NCI-H146 treated with DMSO at 0.1 percent for 48 hours (cell line): Measurements from ENCODE around the gene TSPAN9.

Experiments used
- DNase-seq: peaks from one replicate; lab custom pipeline; 2025; ENCODE audit not compliant: unreplicated experiment; lab: John Stamatoyannopoulos, UW

TSPAN9 gene, protein sequence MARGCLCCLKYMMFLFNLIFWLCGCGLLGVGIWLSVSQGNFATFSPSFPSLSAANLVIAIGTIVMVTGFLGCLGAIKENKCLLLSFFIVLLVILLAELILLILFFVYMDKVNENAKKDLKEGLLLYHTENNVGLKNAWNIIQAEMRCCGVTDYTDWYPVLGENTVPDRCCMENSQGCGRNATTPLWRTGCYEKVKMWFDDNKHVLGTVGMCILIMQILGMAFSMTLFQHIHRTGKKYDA

DNA sequence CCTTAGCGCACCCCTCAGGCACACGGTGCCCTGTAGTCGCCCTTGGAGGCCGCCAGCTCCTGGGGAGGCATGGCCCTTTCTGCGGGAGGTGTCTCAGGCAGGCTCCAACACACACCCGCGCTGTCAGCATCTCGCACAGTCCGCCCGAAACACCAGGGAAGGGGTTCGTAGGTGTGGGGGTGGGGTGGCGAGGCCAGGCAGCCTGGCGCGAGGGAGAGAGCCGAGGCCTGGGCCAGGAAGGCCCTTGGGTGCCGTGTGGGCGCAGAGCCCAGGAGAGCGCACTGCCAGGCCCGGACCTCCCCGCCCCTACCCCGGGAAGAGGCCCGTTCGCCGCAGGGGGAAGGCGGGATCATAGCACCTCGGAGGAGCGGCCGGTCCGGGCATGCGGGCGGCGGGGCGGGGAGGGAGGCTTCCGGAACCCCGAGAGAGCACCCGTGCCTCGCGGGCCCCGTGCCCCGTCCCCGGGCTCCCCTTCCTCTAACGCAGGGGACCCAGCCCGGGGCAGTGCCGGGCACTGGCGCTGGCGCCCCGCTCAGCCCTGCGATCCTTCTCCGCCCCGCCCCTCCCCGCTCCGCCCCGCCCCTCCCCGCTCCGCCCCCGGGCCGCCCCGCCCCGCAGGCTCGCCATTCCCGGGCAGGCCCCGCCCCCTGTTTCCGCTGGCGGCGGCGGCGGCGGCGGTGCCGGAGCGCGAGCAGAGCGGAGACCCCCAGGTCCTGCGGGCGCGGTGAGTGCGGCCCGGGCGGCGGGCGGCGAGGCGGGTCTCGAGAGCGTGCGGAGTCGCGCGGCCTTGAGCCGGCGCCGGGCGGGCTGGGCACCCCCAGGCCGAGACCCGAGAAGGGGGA is at the start of gene TSPAN9:
TSPAN9 (plus strand) TSS at position 650 of the 842 bp plus-strand sequence. CDS start 123,815 bp downstream, outside the sequence.
- peak; percentile 49 for DNase-seq

DNA sequence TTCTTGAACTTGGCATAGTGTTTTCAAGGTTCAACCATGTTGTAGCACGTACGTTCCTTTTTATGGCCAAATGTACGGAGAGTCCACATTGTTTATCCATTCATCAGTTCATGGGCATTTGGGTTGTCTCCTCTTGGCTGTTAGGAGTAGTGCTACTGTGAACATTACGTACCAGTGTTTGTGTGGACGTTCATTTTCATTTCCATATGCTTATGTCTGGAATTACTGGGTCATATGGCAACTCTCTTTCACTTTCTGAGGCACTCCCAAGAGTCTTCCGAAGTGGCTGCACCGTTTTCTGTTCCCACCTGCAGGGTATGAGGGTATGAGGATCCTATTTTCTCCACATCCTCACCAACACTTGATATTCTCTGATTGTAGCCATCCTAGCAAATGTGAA is 49.1 kb upstream of the TSPAN9 start:
- DNase-seq, result no peak

DNA sequence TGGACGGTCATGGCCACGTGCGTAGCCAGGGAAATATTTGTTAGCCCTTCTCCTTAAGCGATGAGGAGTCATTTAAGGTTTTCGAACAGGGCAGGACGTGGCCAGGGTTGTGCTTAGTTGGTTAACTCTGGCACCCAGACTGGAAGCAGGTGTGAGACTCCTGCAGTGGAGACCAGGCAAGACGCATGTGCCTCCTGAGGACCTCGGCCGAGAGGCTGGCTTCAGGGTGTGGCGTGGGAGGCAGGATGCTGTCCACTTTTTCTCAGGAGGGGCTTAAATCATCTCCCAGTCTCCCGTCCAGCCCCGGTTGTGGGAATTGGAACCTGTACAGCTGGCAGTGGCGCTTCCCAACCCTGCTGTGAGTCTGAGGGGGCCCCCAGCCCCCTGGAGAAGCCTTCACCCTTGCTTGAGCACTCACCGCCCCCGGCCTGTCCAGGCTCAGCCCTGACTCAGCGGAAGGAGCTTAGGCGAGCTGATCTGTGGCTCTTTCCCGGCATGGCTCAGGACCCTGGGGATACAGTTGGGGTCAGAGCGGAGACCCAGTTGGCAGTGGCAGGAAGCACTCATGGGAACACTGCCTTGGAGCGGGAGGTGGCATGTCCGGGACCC is 46.3 kb upstream of the TSPAN9 start:
- no peak for DNase-seq

DNA sequence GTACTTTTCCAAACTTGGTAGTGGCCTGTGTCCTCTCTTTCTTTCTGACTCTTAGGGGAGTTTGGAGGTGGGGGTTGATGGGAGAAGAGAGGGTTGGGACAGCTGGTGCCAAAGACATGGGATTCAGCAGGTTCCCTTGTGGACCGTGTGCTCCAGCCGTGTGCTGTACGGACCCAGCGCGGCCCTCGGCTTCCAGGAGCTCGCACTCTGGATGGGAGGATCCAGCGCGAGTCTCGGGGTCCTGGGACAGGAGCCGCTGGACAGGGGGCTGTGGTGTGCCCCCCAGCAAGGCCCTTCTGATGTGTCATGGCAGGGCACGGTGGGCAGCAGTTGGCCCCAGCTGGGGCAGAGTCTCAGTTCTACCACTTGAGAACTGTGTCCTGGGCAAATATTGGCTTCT is 45.0 kb upstream of the TSPAN9 start:
- no peak for DNase-seq

DNA sequence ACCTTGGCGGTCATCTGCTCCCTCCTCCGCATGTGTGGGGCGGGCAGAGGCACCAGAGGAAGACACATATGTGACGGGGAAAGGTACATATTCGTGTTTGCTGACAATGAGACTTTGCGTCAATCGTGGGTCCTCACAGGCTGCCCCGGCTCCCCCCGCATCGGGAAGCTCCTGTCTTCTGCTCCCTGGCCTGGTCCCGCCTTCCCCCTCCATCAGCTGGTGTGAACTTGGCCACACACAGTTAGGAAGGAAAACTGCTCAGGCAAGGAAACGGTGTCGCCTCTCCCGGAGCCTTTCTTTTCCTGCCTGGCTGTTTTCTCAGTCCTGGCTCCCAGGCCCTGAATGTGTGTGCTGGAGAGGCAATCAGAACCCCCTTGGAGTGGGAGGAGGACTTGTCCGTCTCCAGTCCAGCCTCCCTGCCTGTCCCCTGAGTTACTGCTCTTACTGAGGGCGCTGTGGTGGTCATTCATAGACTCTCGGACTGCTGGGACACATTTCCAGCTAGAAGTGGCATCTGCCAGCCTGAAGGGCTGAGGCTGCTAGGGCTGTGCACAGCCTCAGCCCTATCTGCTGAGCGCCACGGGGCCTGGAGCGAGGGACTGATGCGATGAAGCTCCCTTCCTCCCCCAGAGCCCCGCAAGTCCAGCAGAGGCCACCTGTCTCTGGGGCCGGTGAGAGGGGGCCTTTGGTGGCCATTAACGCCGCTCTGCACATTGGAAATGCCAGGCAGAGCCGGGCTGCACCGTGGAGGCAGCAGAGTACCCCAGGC is 44.2 kb upstream of the TSPAN9 start:
- no peak for DNase-seq

DNA sequence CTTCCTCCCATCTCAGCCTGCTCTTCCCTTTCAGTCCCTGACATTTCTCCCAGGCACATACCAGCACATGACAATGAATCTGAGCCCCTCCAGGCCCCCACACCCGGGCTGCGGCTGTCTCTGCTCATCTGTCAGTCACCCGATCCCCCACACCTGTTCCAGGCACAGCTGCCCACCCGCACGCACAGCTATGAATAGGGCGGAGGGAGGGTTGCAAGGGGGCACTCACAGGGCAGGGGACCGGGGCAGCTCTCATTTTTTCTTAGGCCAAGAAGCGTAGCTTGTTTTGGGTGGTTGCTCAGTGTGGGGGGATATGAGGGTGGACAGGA is 43.7 kb upstream of the TSPAN9 start:
- DNase-seq, result no peak

DNA sequence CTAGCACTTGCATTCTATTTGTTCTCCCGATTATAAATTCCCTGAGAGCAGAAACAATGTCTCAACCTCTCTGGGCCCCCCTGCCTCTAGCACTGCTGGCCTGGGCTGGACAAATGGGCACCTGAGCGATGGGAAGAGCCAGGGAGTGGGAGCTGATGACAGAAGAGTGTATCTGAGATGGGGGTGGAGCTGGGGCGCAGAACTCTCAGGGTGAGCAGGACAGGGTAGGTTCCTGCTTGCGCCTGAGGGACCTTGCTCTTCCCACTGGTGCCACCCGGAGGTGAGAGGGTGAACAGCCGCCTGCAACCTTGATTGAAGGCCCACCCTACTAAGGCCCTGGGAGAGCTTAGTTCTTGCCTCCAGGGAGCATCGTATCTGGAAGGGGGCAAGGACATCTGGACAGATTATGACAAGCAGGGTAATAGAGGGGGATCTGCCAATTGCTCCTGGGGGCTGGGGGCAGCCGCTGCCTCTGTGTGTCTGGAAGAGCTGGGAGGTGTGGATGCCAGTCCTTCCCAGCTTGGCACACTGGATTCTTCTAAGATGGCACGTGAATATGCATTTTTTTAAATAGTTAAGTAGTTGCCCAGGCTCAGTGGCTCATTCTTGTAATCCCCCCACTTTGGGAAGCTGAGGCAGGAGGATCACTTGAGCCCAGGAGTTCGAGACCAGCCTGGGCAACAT is 43.0 kb upstream of the TSPAN9 start:
- peak; percentile 21 for DNase-seq

DNA sequence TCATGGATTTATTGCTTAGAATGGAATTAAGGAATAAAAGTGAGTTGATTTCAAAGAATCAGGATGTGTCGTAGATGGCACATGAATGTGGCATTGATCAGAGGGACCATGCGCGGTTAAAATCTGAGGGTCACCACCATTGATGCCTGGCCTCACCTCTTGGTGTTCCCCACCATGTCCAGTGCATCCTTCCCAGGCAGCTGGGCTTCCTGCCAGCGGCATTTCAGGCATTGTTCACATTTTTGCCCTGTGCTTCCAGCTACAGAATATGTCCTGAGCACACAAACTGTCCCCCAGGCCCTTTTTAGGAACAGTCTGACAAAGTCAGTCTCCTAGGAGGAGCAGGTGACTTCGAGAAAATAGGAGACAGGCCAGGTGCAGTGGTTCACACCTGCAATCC is 42.0 kb upstream of the TSPAN9 start:
- DNase-seq, result no peak

DNA sequence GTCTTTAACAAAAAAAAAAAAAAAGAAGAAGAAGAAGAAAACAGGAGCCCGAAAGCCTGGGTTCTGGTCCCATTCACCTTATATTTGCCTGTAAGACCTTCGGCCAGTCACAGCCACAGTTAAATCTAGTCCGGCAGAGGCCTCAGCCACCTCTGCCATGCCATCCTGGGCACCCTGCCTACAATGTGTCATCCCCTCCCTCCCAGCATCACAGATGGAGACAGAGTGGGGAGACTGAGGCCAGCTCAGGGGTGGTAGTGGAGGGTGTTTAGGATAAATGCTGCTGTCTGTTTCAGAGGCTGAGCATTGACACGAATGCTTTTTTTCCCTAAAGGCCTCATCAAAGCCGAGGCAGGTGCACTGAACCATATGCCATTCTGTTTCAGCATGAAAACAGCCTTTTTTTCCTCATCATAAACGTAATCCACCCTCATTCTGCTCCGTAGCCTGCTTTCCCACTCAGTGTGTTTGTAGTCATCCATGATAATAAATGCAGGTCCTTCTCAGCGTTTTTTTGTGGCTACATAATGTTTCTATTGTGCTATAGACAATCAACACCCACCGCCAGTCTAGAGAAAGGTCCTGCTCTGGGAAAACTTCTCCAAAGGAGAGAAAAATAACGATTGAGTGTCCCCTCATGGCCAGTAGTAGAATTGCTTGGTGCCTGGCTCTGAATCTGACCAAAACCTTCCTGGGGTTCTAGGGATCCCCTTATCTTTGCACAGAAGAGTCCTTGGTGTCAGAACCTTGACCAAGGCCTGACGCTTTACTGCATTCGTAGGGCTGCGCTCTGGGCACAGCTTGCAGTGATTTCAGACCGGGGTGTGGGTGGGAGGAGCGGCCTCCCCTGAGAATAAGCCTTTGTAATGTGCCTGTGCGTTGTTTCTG is 41.1 kb upstream of the TSPAN9 start:
- DNase-seq, result no peak

DNA sequence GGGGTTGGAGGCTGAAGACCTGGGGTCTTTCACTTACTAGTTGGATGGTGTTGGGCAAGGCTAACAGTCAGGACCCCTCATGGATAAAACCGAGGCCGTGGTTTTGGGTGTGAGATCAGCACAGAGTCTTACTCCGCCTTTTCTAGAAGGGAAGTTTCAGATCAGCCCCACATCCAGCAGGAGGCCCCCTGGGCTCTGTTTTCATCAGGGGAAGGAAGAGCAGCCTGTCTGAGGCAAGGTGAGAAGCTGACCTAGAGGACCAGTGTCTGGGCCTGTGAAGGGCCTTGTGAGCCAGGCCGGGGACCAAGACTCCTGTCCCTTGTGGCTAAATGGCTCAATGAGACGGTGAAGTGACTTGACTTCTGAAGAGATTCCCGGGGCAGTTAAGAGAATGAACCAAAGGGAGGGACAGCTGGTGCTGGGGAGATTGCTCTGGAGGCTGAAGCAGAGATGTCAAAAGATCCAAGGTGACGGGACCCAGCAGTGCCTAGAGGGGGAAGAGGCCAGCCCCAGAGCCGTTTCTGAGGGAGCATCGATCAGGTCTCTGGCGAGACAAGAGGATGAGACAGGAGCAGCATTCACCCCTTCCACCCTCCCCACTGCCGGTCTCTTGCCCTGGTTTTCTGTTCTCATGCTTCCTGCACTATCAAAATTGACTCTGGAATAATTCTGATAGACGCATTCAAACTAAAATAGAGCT is 40.1 kb upstream of the TSPAN9 start:
- no peak for DNase-seq

DNA sequence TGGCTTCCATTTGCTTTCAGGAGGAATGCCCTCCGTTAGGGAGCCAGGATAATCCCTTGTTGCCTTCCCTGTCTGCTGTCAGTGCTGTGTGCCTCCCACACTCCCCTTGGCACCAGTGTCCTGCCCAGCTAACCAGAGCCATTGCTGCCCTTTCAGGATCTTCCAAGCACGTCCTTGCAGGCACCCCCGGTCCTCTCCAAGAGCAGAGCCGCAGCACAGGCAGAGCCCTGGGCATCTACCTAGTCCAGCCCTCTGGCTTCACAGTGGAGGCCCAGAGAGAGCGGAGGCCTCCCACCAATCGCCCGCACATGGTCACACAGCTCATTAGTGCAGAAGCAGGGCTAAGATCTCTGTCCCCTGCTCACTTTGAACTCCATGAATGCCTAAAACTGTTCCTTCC is 39.0 kb upstream of the TSPAN9 start:
- no peak for DNase-seq

DNA sequence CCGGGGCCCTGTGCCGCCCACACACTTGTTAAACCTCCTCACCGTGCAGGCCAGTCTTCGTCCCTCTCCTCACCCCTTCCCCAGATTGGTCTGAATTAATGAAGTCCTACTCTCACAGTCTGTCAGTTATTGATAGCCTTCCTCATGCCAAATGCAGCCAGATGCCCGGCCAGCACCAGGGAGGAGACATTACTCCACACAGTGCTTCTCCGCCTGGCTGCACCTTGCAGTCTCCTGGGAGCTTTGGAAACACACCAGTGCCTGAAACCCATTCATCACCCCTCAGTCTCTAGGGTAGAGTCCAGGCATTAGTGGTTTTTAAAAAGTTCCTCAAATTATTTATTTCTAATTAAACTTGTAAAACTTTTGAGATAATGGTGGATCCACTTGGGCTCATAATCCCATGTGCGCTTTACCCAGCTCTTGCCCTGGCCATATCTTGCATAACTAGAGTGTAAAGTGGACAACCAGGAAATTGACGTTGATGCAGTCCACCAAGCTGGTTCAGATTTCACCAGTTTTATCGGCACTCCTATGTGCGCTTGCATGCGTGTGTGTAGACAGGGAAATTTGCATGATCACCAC is 38.2 kb upstream of the TSPAN9 start:
- DNase-seq, result no peak

DNA sequence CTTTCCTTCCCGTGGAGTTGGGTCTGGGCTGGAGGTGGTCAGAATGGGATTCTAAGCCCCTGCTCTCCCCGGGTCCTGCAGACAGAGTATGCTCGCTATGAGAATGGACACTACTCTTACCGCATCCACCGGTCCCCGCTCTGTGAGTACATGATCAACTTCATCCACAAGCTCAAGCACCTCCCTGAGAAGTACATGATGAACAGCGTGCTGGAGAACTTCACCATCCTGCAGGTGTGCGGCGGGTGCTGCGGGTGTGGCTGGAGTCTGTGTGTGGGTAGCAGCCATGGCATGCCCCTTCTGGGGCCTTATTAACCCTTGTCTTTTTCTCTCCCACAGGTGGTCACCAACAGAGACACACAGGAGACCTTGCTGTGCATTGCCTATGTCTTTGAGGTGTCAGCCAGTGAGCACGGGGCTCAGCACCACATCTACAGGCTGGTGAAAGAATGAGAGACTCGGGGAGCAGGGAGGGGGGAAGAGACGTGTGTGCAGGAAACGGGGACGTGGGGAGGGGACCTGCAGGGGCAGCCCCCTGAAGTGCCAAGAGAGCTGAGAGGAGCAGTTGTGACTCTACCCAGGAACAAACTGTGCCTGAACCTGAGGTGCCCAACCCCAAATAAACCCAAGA is 37.0 kb upstream of the TSPAN9 start:
- no peak for DNase-seq

DNA sequence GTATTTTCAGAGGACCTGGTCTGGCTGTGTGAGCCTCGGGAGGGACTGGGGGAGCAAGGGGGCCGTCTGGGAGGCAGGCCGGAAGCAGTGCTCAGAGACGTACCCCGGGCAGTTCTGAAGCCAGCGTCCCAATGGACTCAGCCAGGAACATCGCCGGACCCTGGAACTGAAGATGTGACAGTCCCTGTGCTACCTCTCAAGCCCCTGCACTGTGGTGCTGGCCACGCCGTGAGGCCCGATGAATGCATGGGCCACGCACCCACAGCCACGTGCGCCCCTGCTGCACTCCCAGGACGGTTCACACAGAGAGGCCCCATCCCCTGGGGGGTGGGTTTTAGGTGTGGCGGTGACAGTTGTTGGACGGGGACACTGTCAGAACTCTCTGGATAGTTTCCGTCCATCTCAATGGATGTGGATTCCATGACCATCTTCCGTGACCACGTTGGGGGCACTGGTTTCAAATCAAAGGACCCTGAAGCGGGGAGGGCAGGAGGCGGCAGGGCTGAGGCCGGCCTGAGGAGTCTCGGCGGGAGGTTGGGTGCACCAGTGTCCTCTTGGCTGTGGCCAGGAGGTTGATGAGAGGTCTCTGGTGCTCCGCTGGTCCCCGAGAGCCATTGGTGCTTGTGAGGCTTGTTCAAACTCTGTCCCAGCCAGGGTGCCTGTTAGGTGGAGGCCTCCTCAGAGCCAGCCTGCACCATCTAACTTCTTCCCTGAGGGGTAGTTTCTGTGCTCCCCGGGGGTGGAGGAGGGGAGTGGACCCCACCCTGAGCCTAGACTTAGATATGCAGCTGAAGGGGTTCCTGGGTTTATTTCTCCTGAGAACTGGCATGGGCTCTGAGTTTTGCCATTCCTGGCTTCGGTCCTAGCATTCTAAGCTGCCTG is 36.3 kb upstream of the TSPAN9 start:
- DNase-seq, result no peak

DNA sequence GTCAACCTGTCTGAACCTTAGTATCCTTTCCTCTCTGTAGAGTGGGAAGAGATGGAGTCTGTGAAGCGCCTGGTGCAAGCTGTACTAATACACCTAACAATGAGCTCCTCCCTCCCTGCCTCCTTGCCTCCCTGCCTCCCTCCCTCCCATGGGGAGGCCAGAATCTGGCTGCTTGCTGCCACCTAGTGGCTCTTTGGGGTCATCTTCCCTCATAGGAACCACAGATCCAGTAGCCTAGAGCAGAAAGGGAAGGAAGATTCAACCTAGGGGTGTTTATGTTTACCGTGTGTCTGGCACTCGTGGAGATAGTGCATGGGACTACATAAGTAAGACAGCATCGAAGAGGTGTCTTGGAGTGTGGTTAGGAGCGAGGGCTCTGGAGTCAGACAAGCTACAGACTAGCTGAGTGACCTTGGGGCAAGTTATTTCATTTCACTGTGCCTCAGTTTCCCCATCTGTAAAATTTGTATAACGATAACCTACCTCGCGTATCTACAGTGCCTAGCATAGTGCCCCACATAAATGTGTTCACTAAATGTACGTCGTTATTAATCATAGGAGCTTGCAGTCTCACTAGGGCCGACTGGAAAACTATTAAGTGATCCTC is 35.5 kb upstream of the TSPAN9 start:
- DNase-seq, result peak; percentile 69

DNA sequence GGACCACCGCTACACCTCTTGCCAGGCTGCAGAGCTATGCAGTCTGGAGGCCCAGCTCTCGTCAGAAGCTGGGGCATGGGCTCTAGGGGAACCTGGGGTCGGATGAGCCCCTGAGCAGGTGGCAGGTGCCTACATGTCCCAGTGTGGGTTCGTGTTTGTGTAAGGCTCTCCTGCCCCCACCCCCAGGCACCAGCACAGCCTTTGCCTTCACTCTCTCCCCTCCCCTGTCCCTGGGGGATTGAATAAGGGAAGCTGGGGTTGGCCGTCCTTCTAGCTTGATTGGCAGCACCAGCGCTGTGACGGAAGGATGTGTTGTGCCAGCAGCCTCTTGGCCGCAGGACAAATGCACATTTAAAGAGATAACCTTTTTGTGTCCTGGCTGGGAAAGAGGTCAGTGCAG is 34.8 kb upstream of the TSPAN9 start:
- DNase-seq, result no peak

DNA sequence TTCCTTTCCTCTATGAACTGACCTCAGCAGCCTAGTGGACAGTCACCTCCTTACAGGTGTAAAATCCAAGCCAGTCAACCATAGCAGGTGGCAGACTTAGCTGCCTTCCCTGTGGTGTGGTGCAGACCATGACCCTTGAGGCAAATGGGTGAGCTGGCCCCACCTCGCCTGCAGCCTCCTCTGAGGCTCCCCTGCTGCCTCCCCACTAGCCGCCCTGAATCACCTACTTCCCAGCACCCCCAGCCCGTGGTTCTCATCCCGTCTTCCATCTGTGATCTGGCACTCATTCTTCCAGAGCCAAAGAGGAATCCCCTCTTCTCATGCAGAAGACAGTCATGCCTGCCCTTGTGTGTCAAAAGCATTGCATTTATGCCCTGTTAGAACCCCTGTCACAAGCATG is 34.4 kb upstream of the TSPAN9 start:
- no peak for DNase-seq
